ENCODE measurements around the gene PPL.
A peak's percentile ranks its signal among the peaks of the same experiment; 100 is the strongest.
"Not testable (repeated sequence)": the region's sequence is repeated elsewhere in the genome, so short reads cannot be mapped to it uniquely, and the experiment has no call there.

The PPL gene

DNA sequence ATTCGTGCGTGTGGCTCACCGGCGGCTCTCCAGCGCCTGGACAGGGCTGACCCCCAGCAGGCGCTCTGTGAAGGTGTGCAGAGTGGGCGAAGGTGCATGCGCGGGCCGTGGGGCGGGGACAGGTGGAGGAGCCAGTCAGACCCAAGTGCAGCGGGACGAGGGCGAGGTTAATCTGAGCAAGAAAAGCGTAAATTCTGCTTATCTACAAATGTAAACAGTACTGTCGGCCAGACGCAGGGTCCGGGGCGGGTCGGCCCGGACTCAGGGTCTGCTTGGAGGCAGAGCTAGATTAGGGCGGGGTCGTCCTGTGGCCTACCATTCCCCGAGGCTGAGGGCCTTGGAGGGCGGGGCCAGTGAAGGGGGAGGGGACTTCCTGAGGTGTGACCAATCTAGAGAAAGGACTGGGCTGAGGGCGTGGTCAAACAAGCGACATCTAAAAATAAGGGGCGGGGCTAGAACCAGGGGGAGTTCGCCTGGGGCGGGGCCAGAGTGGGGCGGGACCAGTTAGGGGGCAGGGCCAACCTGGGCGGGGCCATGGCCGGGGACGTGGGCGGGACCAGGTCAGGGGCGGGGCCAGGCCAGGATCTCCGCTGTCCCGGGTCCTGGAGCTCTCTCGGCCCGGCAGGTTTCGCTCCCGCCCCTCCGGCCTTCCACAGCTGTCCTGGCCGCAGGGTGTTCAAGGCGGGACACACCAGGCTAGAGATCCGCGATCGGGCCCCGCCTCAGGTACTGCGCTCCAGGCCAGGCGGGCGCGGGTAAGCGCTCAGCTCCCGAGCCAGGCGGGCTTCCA is 21.0 kb upstream of the PPL start, which contains the start of gene SEC14L5:
Gene SEC14L5, plus strand, starts transcription at position 611 of the 790 bp plus-strand sequence. CDS start 994 bp downstream, outside the sequence.
- DNase-seq (ENCODE audit: low read depth) = peak; percentile 84

DNA sequence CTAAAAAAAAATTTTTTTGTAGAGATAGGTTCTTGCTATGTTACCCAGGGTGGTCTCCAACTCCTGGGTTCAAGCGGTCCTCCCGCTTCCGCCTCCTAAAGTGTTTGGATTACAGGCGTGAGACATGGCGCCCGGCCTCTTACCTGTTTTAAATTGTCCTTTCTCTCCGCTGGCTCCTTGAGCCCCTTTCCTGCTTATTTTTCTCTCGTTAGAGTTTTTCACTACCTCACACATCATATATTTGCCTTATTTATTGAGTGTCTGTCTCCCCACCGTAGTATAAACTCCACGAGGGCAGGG is 20.4 kb upstream of the PPL start:
- DNase-seq (ENCODE audit: low read depth) = no peak

DNA sequence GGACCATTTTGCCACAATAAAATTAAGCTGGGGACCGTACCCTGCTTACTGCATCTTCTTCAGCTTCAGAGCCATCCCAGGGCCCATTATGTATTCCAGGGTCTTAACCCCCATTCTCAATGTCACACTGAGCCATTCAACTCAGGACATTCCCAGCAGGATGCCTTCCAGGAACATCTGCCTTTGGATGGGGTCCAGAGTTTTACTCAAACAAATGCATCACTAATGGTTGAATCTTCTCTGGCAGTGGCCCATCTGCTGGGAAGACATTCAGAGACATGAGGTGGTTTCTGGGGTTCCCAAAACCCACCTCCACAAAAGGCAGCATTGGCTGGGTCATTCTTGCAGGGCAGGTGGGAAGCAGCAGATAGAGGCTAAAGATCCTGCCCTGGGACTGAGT is 17.8 kb upstream of the PPL start:
- DNase-seq (ENCODE audit: low read depth) = no peak

DNA sequence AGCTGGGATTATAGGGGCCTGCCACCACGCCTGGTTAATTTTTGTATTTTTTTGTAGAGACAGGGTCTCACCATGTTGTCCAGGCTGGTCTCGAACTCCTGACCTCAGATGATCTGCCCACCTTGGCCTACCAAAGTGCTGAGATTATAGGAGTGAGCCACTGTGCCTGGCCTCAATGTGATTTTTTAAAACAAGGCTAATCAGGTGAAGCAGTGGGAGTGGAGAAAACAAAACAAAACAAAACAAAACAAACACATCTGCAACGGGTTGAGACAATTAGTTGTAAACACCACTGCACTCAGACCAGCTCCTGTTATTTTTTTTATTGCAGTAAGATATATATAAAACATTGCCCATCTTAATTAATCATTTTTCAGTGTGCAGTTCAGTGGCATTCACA is 14.6 kb upstream of the PPL start:
- DNase-seq (ENCODE audit: low read depth) = not testable (repeated sequence)

DNA sequence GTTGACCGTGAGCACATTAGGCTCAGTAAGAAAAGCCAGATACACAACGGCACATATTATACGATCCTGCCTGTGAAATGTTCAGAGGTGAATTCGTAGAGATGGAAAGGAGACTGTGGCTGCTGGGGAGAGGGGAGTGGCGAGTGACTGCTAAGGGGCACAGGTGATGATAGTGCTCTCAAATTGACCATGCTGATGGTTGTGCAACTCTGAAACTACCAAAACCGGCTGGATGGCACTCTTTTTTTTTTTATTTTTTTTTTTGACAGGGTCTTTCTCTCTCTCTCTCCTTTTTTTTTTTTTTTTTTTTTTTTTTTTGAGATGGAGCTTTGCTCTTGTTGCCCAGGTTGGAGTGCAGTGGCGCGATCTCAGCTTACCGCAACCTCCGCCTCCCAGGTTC is 13.0 kb upstream of the PPL start:
- no peak for DNase-seq (ENCODE audit: low read depth)

DNA sequence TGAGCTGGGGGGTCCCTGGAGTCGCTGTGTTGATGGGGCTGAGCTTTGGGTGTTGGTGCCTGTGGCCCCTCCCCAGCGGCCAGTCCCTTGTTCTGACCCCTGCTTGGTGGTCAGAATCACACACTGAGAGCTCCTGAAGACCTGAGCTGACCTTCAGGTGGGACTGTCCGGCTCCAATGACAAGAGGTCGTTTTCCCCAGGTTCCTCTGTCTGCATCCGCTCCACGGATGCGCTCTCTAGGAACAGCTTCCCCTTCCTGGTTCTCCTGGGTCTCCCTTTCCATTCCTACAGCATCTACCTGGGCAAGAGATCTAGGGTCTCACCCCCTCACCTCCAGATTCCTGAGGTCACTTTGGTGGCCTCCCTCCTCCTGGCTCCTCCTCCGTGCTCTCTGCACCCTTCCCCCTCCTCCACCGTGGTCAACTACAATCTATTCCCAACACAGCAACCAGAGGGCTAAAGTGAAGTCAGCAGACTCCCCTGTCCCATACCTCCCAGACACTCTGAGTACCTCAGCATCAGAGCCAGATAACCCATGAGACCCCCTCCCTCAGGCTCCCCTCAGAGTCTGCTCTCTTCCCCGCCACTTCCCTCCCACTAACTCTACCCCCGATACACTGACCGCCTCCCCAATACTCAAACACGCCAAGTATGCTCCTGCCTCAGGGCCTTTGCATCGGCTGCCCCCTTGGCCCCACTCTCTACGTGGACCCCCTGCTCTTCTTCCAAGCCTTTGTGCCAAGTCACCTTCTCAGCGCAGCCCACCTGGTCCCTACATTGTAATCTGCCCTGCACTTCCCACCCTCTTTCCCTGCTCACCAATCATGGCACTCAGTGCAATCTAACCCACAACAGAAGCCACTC is 12.2 kb upstream of the PPL start:
- no peak for DNase-seq (ENCODE audit: low read depth)

DNA sequence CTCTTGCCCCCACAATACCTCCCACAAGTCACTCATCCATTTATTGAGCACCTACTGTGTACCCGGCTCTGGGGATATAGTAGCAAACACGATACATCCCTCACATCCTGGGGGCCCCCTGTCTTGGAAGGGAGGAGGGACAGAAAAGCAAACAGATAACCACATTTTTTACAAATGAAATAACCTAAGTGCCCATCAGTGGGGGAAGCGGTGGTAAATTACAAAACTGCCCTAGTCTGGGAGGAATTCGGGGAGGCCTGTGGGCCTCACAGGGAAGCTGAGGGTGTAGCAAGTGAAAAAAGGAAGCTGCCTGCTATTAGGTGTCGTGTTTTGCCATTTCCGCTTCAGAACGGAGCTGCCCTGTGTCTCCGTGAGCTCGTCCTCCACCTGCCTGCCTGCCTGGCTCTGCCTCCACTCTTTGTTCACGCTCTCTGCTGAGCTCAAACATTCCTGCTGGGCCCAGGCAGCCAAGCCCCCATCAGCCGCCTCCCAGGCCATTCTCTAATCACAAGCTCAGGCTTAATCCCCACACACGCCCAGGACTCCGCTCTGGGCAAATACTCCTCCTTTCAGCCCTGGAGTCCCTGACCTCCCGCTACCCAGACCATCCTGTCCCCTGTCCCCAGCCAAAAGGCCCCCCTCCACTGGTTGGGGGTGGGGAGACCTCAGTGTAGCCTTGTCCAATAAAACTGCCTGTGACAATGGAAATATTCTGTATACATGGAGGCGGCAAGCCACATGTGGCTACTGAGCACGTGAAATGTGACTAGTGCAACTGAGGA is 11.0 kb upstream of the PPL start:
- DNase-seq (ENCODE audit: low read depth) = no peak

DNA sequence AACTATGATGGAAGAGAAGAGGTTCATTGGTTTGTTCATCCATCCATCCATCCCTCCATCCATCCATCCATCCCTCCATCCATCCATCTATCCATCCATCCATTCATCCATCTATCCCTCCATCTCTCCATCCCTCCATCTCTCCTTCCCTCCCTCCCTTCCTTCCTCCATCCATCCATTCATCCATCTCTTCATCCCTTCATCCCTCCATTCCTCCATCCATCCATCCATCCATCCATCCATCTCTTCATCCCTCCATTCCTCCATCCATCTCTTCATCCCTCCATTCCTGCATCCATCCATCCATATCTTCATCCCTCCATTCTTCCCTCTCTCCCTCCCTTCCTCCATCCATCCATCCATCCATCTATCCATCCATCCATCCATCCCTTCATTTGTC is 10.0 kb upstream of the PPL start:
- DNase-seq (ENCODE audit: low read depth) = no peak

DNA sequence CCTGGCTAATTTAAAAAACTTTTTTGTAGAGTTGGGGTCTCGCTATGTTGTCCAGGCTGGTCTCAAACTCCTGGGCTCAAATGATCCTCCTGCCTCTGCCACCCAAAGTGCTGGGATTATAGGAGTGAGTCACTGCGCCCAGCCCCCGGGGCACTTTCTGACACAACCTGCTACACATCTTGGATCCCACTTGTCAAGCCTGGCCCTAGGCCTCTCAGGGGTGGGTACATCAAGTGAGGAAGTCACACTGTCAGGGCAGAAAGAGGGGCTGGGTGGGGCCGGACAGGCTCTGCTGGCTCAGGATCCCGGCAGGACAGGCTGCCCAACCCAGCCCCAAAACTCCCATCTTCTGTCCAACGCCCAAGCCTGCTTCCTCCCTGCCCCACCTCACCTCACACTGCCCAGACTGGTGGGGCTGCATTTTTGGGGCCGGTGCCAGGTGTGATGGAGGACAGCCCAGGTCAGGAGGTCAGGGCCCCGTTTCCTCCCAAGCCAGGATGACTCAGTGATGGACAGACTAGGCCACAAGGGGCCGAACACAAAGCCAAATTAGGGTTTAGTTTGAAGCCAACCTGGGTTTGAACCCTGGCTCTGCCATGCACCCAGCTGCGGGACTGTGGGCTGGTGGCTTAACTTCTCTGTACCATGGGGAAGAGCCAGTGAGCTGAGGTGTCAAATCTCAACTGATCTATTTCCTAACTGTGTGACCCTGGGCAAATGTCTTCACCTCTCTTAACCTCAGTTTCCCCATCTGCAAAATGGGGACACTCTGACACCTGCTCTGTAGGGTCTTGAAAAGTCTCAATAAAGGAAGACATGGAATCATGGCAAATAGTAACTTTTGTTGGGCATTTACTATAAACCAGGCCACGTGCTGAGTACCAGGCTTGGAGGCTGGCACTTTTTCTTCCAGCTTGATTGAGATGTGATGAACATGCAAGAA is 8.9 kb upstream of the PPL start:
- no peak for DNase-seq (ENCODE audit: low read depth)

DNA sequence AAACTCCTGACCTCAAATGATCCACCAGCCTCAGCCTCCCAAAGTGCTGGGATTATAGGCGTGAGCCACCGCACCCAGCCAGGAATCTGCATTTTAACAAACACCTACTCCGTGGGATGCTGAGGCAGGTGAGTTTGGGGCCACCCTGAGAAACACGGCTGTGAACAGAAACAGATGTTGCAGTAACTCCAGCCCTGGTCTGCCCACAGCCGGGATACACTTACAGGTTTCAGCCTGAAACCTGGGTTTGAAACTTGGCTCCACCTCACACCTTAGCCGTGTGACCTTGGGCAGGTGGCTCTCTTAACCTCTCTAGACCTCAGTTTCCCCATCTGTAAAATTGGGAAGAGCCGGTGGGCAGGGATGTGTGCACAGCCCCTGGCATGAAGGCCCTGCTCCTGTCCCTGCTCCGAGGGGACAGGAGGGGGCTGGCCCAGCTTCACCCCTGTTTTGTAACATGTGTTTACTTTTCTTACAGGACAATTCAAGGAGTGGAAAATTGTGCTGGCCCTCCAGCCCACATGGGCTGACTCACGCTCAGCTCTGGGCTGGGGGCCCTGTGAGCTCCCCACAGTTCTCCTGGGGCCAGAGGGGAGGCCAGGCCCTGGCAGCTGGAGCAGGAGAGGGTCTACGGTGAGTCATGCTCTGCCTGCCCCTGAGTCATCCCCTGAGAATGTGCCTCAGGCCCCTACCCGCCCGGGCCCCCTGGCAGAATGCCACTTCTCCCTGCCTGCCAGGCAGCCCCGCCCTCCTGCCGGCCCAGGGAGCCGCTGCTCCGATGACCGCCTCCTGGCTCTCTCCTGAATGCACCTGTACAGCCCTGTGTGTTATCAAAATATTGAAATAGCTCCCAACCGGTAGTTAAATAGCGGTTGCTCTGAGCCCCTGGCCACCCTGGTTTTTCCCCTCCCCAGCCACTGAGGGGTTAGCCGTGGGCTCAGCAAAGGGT is 7.7 kb upstream of the PPL start:
- no peak for DNase-seq (ENCODE audit: low read depth)

DNA sequence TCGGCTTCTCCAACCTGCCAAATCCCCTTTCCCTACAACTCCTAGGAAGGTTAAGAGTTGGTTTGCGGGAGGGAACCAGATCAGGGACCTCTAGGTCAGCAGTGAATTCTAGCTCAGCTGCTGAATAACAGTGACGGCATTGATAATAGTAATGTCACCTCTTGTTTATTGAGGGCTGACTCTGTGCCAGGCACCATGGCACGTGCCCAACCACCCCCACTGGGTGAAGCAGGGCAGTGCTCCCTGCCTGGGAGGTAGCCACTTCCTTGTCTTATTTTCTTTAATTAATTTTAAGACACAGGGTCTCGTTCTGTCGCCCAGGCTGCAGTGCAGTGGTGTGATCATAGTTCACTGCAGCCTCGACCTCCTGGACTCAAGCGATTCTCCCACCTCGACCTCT is 5.5 kb upstream of the PPL start:
- no peak for DNase-seq (ENCODE audit: low read depth)

DNA sequence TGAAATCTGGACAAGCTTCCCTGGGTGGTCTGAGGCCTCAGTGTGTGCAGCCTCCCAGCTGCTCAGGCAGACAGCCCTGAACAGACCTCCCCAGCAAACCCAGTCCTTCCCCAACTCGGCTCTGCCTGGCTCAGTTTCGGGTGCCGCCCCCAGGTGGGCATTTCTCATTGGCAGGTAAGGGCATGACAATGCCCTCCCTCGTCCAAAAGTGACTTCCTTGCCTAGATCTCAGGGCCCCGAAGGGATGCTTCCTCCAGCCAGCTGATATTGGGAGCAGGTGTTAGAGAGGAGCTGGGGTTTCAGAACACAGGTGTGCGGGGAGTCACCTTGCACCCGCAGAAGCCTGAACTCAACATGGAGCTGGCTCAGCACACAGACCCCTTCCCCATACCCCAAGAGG is 3.8 kb upstream of the PPL start:
- no peak for DNase-seq (ENCODE audit: low read depth)

DNA sequence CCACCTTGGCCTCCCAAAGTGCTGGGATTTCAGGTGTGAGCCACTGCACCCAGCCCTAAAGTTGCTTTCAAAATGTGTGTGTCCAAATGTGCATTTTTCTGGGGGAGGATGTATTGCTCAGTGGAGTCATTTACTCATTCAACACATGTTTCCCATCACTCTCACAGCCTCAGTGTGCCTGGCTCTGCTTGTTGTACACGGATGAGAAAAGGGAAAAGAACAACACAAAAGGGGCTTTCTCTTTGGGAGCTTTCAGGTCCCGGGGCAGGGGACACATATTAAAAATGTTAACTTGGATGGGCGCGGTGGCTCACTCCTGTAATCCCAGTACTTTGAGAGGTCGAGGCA is 1.7 kb upstream of the PPL start:
- DNase-seq (ENCODE audit: low read depth) = no peak

DNA sequence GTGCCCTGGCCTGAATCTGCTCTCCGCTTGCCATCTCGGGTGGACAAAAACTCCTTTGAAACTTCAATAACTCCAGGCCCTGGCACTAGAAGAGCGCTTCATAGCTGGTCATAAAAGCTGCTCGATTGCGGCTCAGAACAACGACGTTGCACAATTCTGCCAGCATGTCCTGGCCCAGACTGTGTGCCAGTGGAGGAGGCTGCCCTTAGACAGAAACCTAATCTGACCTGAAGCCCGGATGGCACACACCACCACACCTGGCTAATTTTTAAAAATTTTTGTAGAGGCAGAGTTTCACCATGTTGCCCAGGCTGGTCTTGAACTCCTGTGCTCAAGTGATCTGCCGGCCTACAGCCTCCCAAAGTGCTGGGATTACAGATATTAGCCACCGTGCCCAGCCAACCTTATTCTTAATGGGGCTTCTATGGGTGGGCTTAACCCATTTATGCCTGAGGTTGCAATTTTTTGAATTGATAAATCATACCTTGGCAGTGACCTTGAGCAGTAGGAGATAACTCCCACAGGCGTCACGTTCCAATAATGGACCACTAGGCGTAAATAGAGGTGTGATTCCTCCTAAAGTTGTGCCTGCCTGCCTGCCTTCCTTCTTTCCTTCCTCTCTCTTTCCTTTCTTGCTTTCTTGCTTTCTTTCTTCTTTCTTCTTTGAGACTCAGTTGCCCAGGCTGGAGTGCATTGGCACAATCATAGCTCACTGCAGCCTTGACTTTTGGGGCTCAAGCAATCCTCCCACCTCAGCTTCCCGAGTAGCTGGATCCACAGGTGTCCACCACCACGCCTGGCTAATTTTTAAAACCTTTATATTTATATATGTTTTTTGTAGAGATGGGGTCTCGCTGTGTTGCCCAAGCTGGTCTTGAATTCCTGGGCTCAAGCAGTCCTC is 1.1 kb upstream of the PPL start:
- no peak for DNase-seq (ENCODE audit: low read depth)

DNA sequence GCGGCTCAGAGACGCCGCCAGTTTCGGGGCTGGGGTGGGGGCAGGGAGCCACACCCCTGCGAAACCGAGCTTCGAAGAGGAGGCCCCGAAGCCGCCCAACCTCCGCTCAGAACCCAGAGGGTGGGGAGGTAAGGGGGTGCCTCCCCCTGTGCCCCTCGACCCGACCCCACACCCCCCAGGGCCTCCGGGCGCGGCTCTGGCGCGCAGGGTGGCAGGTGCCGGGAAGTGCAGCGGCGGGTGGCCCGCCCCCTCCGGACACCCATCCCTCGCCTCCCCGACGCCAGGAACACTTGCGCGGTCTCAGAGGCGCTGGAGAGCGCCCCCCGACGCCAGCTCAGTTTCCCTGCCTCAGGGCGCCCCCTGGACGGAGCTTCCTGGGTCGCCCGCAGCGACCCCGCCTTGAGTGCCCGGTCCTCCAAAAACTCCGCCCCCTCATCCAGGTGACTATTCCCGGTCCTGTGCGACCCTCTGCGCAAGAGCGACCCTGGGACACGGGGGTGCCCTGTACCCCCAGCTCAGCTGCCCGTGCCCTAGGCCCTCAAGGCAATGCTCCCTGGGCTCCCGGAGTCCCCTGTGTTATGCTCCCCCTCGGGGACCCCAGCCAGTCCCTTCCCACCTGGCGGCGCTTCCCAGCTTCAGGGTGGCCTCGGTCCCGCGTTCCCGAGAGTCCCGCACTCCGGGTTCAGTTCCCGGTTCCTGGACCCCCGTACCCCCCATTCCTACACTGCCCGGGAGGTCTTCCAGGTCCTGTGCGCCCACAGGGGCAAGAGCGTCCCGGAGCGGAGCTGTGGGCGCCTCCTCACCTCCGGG is 562 bp downstream of the PPL start:
- no peak for DNase-seq (ENCODE audit: low read depth)

DNA sequence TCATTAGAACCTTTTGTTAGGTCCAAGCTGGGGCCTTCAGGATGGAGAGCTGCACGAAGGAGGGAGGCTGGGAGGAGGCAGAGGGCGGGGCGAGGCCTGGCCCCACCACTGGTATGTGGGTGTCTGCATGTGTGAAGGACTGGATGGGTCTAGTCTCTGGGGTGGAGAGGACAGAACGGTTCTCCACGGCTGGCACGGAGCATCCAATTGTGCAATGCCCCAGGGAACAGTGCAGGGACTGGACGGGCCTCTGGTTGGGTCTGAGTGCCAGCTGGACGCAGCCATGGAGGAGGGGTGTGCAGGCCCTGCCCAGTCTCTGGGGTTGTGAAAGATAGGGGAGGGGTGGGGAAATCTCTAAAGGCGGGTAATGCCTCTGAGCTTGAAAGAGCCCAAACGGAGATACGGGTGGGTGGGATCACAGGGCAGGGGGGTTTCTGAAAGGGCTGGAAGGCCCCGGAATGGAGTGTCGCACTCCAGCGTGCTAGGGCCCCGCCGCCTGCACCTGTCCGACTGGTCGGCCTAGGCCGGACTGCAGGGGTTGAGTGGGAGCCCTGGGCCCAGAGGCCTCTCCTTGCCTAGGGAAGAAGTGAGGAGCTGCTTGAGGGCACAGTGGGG is 1.6 kb downstream of the PPL start:
- DNase-seq (ENCODE audit: low read depth) = no peak

DNA sequence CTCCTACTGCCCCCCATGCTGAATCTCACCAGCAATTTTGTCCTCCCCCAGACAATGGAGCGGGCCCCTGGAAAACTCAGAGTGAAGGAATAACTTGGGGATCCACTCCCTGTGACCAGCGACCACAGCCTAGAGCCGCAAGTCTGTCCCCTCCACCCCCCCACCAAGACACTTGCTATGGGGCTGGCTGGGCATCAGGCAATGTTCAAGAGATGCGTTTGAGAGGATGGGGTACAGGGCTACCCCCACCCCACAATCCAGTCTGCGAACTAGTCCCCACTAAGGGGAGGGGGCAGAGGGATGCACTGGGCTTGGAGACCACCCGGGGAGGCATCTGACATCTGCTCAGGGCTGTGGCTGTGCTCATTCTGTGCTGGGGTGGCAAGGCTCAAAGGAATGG is 2.4 kb downstream of the PPL start:
- DNase-seq (ENCODE audit: low read depth) = no peak

DNA sequence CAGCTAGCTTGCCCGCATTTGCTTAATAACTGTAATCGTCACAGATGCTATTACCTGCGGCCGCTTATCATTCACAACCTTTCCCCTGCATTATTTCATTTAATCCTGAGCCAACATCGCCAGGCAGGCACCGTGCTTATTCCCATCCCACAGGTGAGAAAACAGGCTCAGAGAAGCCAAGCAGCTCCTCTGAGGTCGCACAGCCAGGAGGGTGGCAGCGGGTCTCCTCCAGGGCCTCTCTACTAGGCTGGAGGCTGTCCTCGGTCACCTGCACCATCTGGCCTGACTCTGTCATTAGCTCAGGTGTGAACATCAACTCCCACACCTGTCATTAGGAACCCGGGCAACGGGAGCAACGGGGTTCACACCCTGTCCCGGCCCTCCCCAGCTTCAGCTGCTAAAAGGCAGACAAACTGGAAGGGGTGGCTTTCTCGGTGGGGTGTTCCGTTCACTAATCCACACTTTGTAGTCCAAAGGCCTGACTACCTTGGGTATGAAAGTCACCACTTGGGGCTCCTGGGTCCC is 3.0 kb downstream of the PPL start:
- DNase-seq (ENCODE audit: low read depth) = no peak

All from activated T-cell treated with anti-CD3 and anti-CD28 coated beads for 24 hours (primary cell).